ENCODE data around the gene KDM4C.

GRCh38 chr9:6852243-6852963, 94.6 kb downstream of the KDM4C start:
- no peak for TF ChIP-seq CTCF (IDR thresholded peaks at IDR 0.05)
- TF ChIP-seq EP300 (IDR thresholded peaks at IDR 0.05; ENCODE audit: low read depth), result no peak
- TF ChIP-seq POLR2A (IDR thresholded peaks at IDR 0.05), result no peak
- no peak for TF ChIP-seq POLR2AphosphoS5 (IDR thresholded peaks at IDR 0.05)
